Neuronal stem cell (in vitro differentiated cells): ENCODE measurements around the gene NAT8. TPM values are rescaled to one million over a fixed set of nuclear protein-coding genes. Genes with fewer than 3 reads are reported as not detected.
"Not testable (repeated sequence)": the region's sequence is repeated elsewhere in the genome, so short reads cannot be mapped to it uniquely, and the experiment has no call there.

Source experiments
- DNase-seq: peaks from one replicate; pipeline ENCODE4 v3.0.0-alpha.2; 2013; ENCODE audit warnings: low spot score
- H2AFZ ChIP-seq: one replicate; pipeline ENCODE4 v1.6.1; 2013; ENCODE audit warnings: mild to moderate bottlenecking, low read length, inconsistent platforms
- H2AK5ac ChIP-seq: 2 replicates; pipeline ENCODE4 v1.6.1; 2013; ENCODE audit warnings: low read depth, mild to moderate bottlenecking, inconsistent platforms, low read length, moderate library complexity, mixed read lengths
- H2BK120ac ChIP-seq: 2 replicates; pipeline ENCODE4 v1.6.1; 2013; ENCODE audit warnings: low read depth, mild to moderate bottlenecking, inconsistent platforms, low read length, moderate library complexity, mixed read lengths
- H2BK12ac ChIP-seq: one replicate; pipeline ENCODE4 v1.6.1; 2013; ENCODE audit warnings: low read length, inconsistent platforms
- H2BK15ac ChIP-seq: 2 replicates; pipeline ENCODE4 v1.6.1; 2013; ENCODE audit warnings: mild to moderate bottlenecking, low read length, inconsistent platforms, mixed read lengths
- H2BK5ac ChIP-seq: one replicate; pipeline ENCODE4 v1.6.1; 2013; ENCODE audit warnings: inconsistent platforms, mild to moderate bottlenecking, low read length, moderate library complexity
- H3K14ac ChIP-seq: one replicate; pipeline ENCODE4 v1.6.1; 2013; ENCODE audit warnings: low read length, inconsistent platforms
- H3K18ac ChIP-seq: 2 replicates; pipeline ENCODE4 v1.6.1; 2013; ENCODE audit warnings: low read length, inconsistent platforms
- H3K23ac ChIP-seq: 2 replicates; pipeline ENCODE4 v1.6.1; 2013; ENCODE audit warnings: low read depth, mild to moderate bottlenecking, mixed read lengths, low read length, inconsistent platforms; ENCODE audit not compliant: poor library complexity
- H3K27ac ChIP-seq: replicated peaks from 3 replicates; pipeline ENCODE4 v1.5.1; 2013; ENCODE audit warnings: low read length, inconsistent platforms
- H3K27me3 ChIP-seq, 3 experiments: 2 replicates each; pipeline ENCODE4 v1.6.1; 2013; ENCODE audit warnings: low read length in 3 of 3, mild to moderate bottlenecking in 2 of 3, inconsistent platforms in 1 of 3, low read depth in 1 of 3, mixed read lengths in 1 of 3, moderate library complexity in 1 of 3; ENCODE audit not compliant: control insufficient read depth in 3 of 3, insufficient read depth in 3 of 3
- H3K36me3 ChIP-seq, 2 donors: replicated peaks in 1 of 2; 2 replicates each; pipeline ENCODE4 v1.6.1; 2013; ENCODE audit warnings: low read length in 2 of 2; ENCODE audit not compliant: control insufficient read depth in 2 of 2, insufficient read depth in 2 of 2
- H3K4ac ChIP-seq: 2 replicates; pipeline ENCODE4 v1.6.1; 2013; ENCODE audit warnings: inconsistent platforms, mild to moderate bottlenecking, low read length, moderate library complexity
- H3K4me1 ChIP-seq, 2 donors: 1 replicate in 1 of 2; 2 replicates in 1 of 2; pipeline ENCODE4 v1.6.1; 2013; ENCODE audit warnings: low read length in 2 of 2, low read depth in 1 of 2; ENCODE audit not compliant: control insufficient read depth in 2 of 2, insufficient read depth in 1 of 2
- H3K4me2 ChIP-seq: one replicate; pipeline ENCODE4 v1.6.1; 2013; ENCODE audit warnings: mild to moderate bottlenecking, low read length, inconsistent platforms; ENCODE audit not compliant: insufficient read depth, poor library complexity, severe bottlenecking
- H3K4me3 ChIP-seq, 2 donors: 2 replicates each; pipeline ENCODE4 v1.5.1; 2013; ENCODE audit warnings: low read length in 2 of 2, mild to moderate bottlenecking in 2 of 2, inconsistent platforms in 1 of 2, moderate library complexity in 1 of 2
- H3K79me1 ChIP-seq: one replicate; pipeline ENCODE4 v1.6.1; 2013; ENCODE audit warnings: low read depth, mild to moderate bottlenecking, inconsistent platforms, low read length, moderate library complexity
- H3K9ac ChIP-seq: one replicate; pipeline ENCODE4 v1.6.1; 2013; ENCODE audit warnings: mild to moderate bottlenecking, low read depth, low read length, inconsistent platforms; ENCODE audit not compliant: poor library complexity
- H3K9me3 ChIP-seq, 2 donors: replicated peaks in 1 of 2; 2 replicates each; pipeline versions ENCODE3 to v1.6.1; 2013; ENCODE audit warnings: low read length in 2 of 2, mild to moderate bottlenecking in 2 of 2, inconsistent platforms in 1 of 2, low read depth in 1 of 2, mixed read lengths in 1 of 2, moderate library complexity in 1 of 2; ENCODE audit not compliant: control insufficient read depth in 2 of 2, insufficient read depth in 1 of 2
- H4K8ac ChIP-seq: one replicate; pipeline ENCODE4 v1.6.1; 2013; ENCODE audit warnings: low read depth, mild to moderate bottlenecking, inconsistent platforms, low read length, moderate library complexity
- H4K91ac ChIP-seq: one replicate; pipeline ENCODE4 v1.6.1; 2013; ENCODE audit warnings: low read length, low read depth, mild to moderate bottlenecking, inconsistent platforms; ENCODE audit not compliant: poor library complexity
- WGBS, 2 donors: extraction: QIAGEN DNeasy Blood & Tissue Kit; methylation state at CpG; one replicate each; pipeline ENCODE4 v1.1.7; 2013; ENCODE audit warnings: missing lambda C conversion rate in 2 of 2, mixed read lengths in 1 of 2; ENCODE audit not compliant: insufficient read length in 2 of 2, insufficient replicate concordance in 1 of 2; ENCODE audit errors: extremely low coverage in 2 of 2; 5-methylcytosine and 5-hydroxymethylcytosine counted together
- polyA plus RNA-seq, 2 experiments: library from polyadenylated mRNA; stranded (reverse); fragments of 200-250 nt; gene quantifications; one replicate each; pipeline ENCODE4 v1.2.3, GENCODE V29; 2013

Gene NAT8
- polyA plus RNA-seq (2013, experiment 1 of 2) = not detected
- not detected for polyA plus RNA-seq (2013, experiment 2 of 2)

GRCh38 chr2:73642338-73643018, at the start of gene NAT8:
NAT8 (minus strand) TSS chr2:73642422; CDS start chr2:73641628, 794 bp downstream.
- H3K9me3 ChIP-seq = peaks cover 2 to 9% of the 10 kb centered on the region in 2 donors
- H2BK120ac ChIP-seq = no peak within 1 kb of the TSS
- H3K18ac ChIP-seq = no peak within 1 kb of the TSS
- no peak within 1 kb of the TSS for H3K23ac ChIP-seq
- H3K79me1 ChIP-seq = no peaks in the 10 kb centered on the region
- H3K27me3 ChIP-seq = no peaks in the 10 kb centered on the region
- H2BK5ac ChIP-seq = no peak within 1 kb of the TSS
- no peak within 1 kb of the TSS for H2AFZ ChIP-seq
- no peak for DNase-seq
- H3K36me3 ChIP-seq = no peaks in the 10 kb centered on the region
- no peak within 1 kb of the TSS for H3K4me2 ChIP-seq
- H2AK5ac ChIP-seq = no peak within 1 kb of the TSS
- H3K4me1 ChIP-seq = peaks cover 0 to 3% of the 10 kb centered on the region in 2 donors
- no peak within 1 kb of the TSS for H3K14ac ChIP-seq
- H4K91ac ChIP-seq = no peak within 1 kb of the TSS
- no peak within 1 kb of the TSS for H4K8ac ChIP-seq
- no peak within 1 kb of the TSS for H3K27ac ChIP-seq
- WGBS, 2 donors = no CpG with 5 or more reads among the region's 13 CpGs
- H3K9ac ChIP-seq = no peak within 1 kb of the TSS
- no peak within 1 kb of the TSS for H2BK12ac ChIP-seq
- no peak within 1 kb of the TSS for H3K4me3 ChIP-seq
- H2BK15ac ChIP-seq = no peak within 1 kb of the TSS
- H3K4ac ChIP-seq = no peak within 1 kb of the TSS

GRCh38 chr2:73690372-73691088, 48.3 kb upstream of the NAT8 start:
- not testable (repeated sequence) for H2BK15ac ChIP-seq, H3K79me1 ChIP-seq, H3K14ac ChIP-seq, H2AK5ac ChIP-seq, H3K4me2 ChIP-seq, H3K4me3 ChIP-seq, H3K9me3 ChIP-seq, H3K18ac ChIP-seq, H4K8ac ChIP-seq, H2BK120ac ChIP-seq, H2BK5ac ChIP-seq, H3K4ac ChIP-seq, H3K4me1 ChIP-seq, H3K27ac ChIP-seq, H2BK12ac ChIP-seq, H4K91ac ChIP-seq, H3K23ac ChIP-seq, H2AFZ ChIP-seq, H3K36me3 ChIP-seq, H3K9ac ChIP-seq
- DNase-seq = peak; percentile 5
- WGBS, 2 donors = no CpG with 5 or more reads among the region's 4 CpGs
- H3K27me3 ChIP-seq = peaks cover 0 to 19% (median 0%) of the 10 kb centered on the region in 3 experiments

GRCh38 chr2:73688494-73688893, 46.3 kb upstream of the NAT8 start:
- not testable (repeated sequence) for H3K79me1 ChIP-seq

GRCh38 chr2:73685764-73686438, 43.7 kb upstream of the NAT8 start:
- no peak overlapping the region for H3K14ac ChIP-seq
- H3K27me3 ChIP-seq = peaks cover 0 to 9% (median 0%) of the 10 kb centered on the region in 3 experiments
- no peak overlapping the region for H4K91ac ChIP-seq
- no peaks in the 10 kb centered on the region for H3K36me3 ChIP-seq
- H3K4me1 ChIP-seq = no peaks in the 10 kb centered on the region
- H2BK15ac ChIP-seq = no peak overlapping the region
- H2AFZ ChIP-seq = no peak overlapping the region
- no peak overlapping the region for H4K8ac ChIP-seq
- H3K4me2 ChIP-seq = no peak overlapping the region
- no peak for DNase-seq
- H2BK5ac ChIP-seq = no peak overlapping the region
- H3K18ac ChIP-seq = no peak overlapping the region
- no peaks in the 10 kb centered on the region for H3K9me3 ChIP-seq
- no peak overlapping the region for H2AK5ac ChIP-seq
- no CpG with 5 or more reads among the region's 4 CpGs for WGBS, 2 donors
- H3K4me3 ChIP-seq = no peak overlapping the region
- H3K9ac ChIP-seq = no peak overlapping the region
- H2BK12ac ChIP-seq = no peak overlapping the region
- H3K79me1 ChIP-seq = no peaks in the 10 kb centered on the region
- no peak overlapping the region for H3K23ac ChIP-seq
- no peak overlapping the region for H3K4ac ChIP-seq
- H2BK120ac ChIP-seq = no peak overlapping the region
- no peak overlapping the region for H3K27ac ChIP-seq

More at GRCh38 chr2:73688494-73688893, 46.3 kb upstream of the NAT8 start:
- H4K8ac ChIP-seq, H3K14ac ChIP-seq, H3K18ac ChIP-seq, H2BK12ac ChIP-seq, H3K9me3 ChIP-seq, H2AFZ ChIP-seq, H2BK5ac ChIP-seq, H3K27ac ChIP-seq, H3K4me1 ChIP-seq, DNase-seq, H3K4me3 ChIP-seq, H3K4ac ChIP-seq, H3K23ac ChIP-seq, H3K36me3 ChIP-seq, H4K91ac ChIP-seq, H2AK5ac ChIP-seq, H2BK120ac ChIP-seq, H3K9ac ChIP-seq, H2BK15ac ChIP-seq, H3K4me2 ChIP-seq: not testable (repeated sequence)
- no CpG with 5 or more reads among the region's 5 CpGs for WGBS, 2 donors
- H3K27me3 ChIP-seq = peaks cover 0 to 23% (median 0%) of the 10 kb centered on the region in 3 experiments
